ENCODE data around the gene CELA2A. TPM values are rescaled to one million over a fixed set of nuclear protein-coding genes. Genes with fewer than 3 reads are reported as not detected.

CELA2A gene
- total and polyA plus RNA-seq, 10 of the 15 experiments (the other 5 are each of a cell fraction or from before 2014, with no cell fraction given) = 0.90 TPM; not detected in 9

DNA sequence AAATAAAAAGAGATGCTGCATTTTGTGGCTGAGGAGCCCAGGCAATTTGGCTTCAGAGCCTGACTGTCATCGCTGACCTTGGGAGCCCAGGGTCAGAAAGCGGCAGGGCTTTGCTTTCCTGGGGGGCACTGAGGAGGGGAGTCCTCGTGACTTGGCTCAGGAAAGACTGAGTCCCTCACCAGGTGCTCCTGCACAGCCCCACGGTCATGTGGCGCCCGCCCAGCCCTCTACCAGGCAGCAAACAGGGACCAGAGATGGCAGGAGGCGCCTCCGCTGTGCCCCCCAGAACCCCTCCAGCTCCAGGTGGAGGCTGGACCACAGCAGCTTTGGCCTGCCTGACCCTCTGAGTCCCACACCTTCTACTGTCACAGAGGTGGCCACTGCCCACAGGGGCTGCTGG lies 33.7 kb upstream of the CELA2A start (continued):
- TF ChIP-seq, protein P1, sequence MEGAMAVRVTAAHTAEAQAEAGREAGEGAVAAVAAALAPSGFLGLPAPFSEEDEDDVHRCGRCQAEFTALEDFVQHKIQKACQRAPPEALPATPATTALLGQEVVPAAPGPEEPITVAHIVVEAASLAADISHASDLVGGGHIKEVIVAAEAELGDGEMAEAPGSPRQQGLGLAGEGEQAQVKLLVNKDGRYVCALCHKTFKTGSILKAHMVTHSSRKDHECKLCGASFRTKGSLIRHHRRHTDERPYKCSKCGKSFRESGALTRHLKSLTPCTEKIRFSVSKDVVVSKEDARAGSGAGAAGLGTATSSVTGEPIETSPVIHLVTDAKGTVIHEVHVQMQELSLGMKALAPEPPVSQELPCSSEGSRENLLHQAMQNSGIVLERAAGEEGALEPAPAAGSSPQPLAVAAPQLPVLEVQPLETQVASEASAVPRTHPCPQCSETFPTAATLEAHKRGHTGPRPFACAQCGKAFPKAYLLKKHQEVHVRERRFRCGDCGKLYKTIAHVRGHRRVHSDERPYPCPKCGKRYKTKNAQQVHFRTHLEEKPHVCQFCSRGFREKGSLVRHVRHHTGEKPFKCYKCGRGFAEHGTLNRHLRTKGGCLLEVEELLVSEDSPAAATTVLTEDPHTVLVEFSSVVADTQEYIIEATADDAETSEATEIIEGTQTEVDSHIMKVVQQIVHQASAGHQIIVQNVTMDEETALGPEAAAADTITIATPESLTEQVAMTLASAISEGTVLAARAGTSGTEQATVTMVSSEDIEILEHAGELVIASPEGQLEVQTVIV (IDR thresholded peaks at IDR 0.05; ENCODE audit: borderline replicate concordance, partially characterized antibody) = no peak
- TF ChIP-seq, protein P2, sequence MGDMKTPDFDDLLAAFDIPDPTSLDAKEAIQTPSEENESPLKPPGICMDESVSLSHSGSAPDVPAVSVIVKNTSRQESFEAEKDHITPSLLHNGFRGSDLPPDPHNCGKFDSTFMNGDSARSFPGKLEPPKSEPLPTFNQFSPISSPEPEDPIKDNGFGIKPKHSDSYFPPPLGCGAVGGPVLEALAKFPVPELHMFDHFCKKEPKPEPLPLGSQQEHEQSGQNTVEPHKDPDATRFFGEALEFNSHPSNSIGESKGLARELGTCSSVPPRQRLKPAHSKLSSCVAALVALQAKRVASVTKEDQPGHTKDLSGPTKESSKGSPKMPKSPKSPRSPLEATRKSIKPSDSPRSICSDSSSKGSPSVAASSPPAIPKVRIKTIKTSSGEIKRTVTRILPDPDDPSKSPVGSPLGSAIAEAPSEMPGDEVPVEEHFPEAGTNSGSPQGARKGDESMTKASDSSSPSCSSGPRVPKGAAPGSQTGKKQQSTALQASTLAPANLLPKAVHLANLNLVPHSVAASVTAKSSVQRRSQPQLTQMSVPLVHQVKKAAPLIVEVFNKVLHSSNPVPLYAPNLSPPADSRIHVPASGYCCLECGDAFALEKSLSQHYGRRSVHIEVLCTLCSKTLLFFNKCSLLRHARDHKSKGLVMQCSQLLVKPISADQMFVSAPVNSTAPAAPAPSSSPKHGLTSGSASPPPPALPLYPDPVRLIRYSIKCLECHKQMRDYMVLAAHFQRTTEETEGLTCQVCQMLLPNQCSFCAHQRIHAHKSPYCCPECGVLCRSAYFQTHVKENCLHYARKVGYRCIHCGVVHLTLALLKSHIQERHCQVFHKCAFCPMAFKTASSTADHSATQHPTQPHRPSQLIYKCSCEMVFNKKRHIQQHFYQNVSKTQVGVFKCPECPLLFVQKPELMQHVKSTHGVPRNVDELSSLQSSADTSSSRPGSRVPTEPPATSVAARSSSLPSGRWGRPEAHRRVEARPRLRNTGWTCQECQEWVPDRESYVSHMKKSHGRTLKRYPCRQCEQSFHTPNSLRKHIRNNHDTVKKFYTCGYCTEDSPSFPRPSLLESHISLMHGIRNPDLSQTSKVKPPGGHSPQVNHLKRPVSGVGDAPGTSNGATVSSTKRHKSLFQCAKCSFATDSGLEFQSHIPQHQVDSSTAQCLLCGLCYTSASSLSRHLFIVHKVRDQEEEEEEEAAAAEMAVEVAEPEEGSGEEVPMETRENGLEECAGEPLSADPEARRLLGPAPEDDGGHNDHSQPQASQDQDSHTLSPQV (IDR thresholded peaks at IDR 0.05) = no peak
- TF ChIP-seq POLR2AphosphoS5 (IDR thresholded peaks at IDR 0.05; ENCODE audit: low read length) = no peak
- no peak for TF ChIP-seq DPF2 (IDR thresholded peaks at IDR 0.05)
- TF ChIP-seq ZNF207 (IDR thresholded peaks at IDR 0.05; ENCODE audit: borderline replicate concordance) = no peak
- TF ChIP-seq CHD2 (IDR thresholded peaks at IDR 0.05; ENCODE audit: borderline replicate concordance, low read depth, low read length) = no peak
- no peak for TF ChIP-seq WRNIP1 (IDR thresholded peaks at IDR 0.05; ENCODE audit: borderline replicate concordance, low read depth, low read length)
- TF ChIP-seq MEF2B (IDR thresholded peaks at IDR 0.05; ENCODE audit: partially characterized antibody, poor library complexity, severe bottlenecking) = no peak
